Measurements from ENCODE around the gene CACNG7.

Gene CACNG7

GRCh38 chr19:53991224-53992113 is 82.4 kb downstream of the CACNG7 start, which contains the start of gene CACNG6:
Gene CACNG6 (plus strand): TSS chr19:53991637. CDS start chr19:53992878, 1,241 bp downstream.
- POLR2A ChIA-PET (ENCODE audit: low non-redundant PET), result no interaction called here
- no peak for DNase-seq (ENCODE audit: low spot score)
- no peak for TF ChIP-seq CTCF (conservative IDR thresholded peaks at IDR 0.05; ENCODE audit: low read depth)
- H3K27ac ChIP-seq, result no peak within 1 kb of the TSS
- CTCF ChIA-PET, result interaction anchor here (0.7 kb wide), 1 partner anchor 189 kb away, joined by 4 read pairs; no protein-coding TSS in a partner anchor

DNA sequence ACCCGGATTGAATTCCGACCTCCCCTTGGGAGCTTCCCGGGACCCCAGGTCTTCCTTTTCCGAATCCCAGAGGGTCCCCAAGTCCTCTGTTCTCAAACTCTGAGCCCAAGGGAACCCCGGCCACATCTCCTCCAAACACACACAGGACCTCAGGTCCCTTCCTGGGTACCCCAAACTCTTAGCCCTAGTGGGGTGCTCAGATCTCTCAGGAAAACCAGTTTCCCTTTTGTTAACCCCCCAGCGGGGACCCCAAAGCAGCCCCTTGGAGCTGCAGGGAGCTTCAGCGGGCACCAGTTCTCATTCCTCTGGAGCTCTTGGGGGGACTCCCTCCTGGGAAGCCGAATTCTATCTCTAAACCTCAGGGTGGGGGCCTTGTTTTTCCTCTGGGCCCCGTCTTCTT is 83.1 kb downstream of the CACNG7 start:
- ChIA-PET POLR2A (ENCODE audit: low non-redundant PET) (no interaction called here), CTCF (no interaction called here)
- no peak for TF ChIP-seq CTCF (conservative IDR thresholded peaks at IDR 0.05; ENCODE audit: low read depth)
- no peak for DNase-seq (ENCODE audit: low spot score)
- no peak overlapping the region for H3K27ac ChIP-seq

GRCh38 chr19:53992815-53993214 is 83.7 kb downstream of the CACNG7 start:
- CTCF ChIA-PET, result no interaction called here
- no peak overlapping the region for H3K27ac ChIP-seq
- DNase-seq (ENCODE audit: low spot score), result no peak
- POLR2A ChIA-PET (ENCODE audit: low non-redundant PET), result no interaction called here
- TF ChIP-seq CTCF (conservative IDR thresholded peaks at IDR 0.05; ENCODE audit: low read depth), result no peak

- ChIA-PET CTCF (interaction anchor here (0.6 kb wide), 1 partner anchor 1262 kb away, joined by 3 read pairs; no protein-coding TSS in a partner anchor), POLR2A (ENCODE audit: low non-redundant PET) (no interaction called here)
- no peak overlapping the region for H3K27ac ChIP-seq
- TF ChIP-seq CTCF (conservative IDR thresholded peaks at IDR 0.05; ENCODE audit: low read depth), result no peak
- DNase-seq (ENCODE audit: low spot score), result no peak
Observed at GRCh38 chr19:53993448-53993847, 84.4 kb downstream of the CACNG7 start.
